Measurements from ENCODE around the gene HNF1A. TPM values are rescaled to one million over a fixed set of nuclear protein-coding genes. Genes with fewer than 3 reads are reported as not detected.

HNF1A gene
- total and polyA plus RNA-seq, 9 of the 15 experiments (the other 6 are each of a cell fraction or from before 2014, with no cell fraction given) = not detected

GRCh38 chr12:120960657-120961056, 17.7 kb upstream of the HNF1A start:
- no TSS peak for BruUV-seq (replicated peaks)
- no peak for ATAC-seq
- POLR2A ChIA-PET = no interaction called here

More at GRCh38 chr12:120960657-120961056, 17.7 kb upstream of the HNF1A start:
- Histone ChIP-seq H3K27me3 (ENCODE audit: control insufficient read depth in 2 of 2, insufficient read depth in 2 of 2, low read length in 2 of 2) (no peaks in the 10 kb centered on the region), H3K27ac (ENCODE audit: extremely low read depth, low read depth, low read length) (no peak overlapping the region), H3K4me3 (no peak overlapping the region), H4K20me1 (replicated peaks; ENCODE audit: control insufficient read depth, insufficient read depth, low read length) (no peaks in the 10 kb centered on the region), H3K4me1 (replicated peaks in 1 of 2; ENCODE audit: control insufficient read depth in 2 of 2, insufficient read depth in 2 of 2, low read length in 2 of 2) (peaks cover 11 to 22% of the 10 kb centered on the region in 2 experiments; a peak in 4 of 5 replicates), H3K9me1 (ENCODE audit: control insufficient read depth, insufficient read depth, low read length) (no peaks in the 10 kb centered on the region), H3K36me3 (ENCODE audit: control insufficient read depth, insufficient read depth, low read length) (no peaks in the 10 kb centered on the region), H3K4me2 (ENCODE audit: insufficient read depth, low read length) (no peak overlapping the region), H2AFZ (ENCODE audit: low read depth, low read length) (no peak overlapping the region), H3K79me2 (ENCODE audit: control insufficient read depth, insufficient read depth, low read length) (no peaks in the 10 kb centered on the region), H3K9ac (ENCODE audit: insufficient read depth in 1 of 2, low read depth in 2 of 2, low read length in 2 of 2) (no peak overlapping the region), H3K9me3 (replicated peaks; ENCODE audit: control insufficient read depth, insufficient read depth, low read depth, low read length) (no peaks in the 10 kb centered on the region)
- no peak for FAIRE-seq
- DNase-seq (ENCODE audit: extremely low read depth in 1 of 4, low spot score in 3 of 4) = no peak
- no peak for TF ChIP-seq PURB (CRISPR knock-in tag; IDR thresholded peaks at IDR 0.05; ENCODE audit: low read depth)
- TF ChIP-seq ZBTB26 (CRISPR knock-in tag; IDR thresholded peaks at IDR 0.05) = no peak
- TF ChIP-seq HBP1 (CRISPR knock-in tag; IDR thresholded peaks at IDR 0.05) = no peak
- TF ChIP-seq FOXP1 (CRISPR knock-in tag; IDR thresholded peaks at IDR 0.05) = no peak
- no peak for TF ChIP-seq PML (IDR thresholded peaks at IDR 0.05; ENCODE audit: low read length)
- TF ChIP-seq POLR2H (tag; IDR thresholded peaks at IDR 0.05; ENCODE audit: low read depth) = no peak
- no peak for TF ChIP-seq CREB3L1 (IDR thresholded peaks at IDR 0.05; ENCODE audit: borderline replicate concordance, low read depth)
- no peak for TF ChIP-seq CCAR2 (IDR thresholded peaks at IDR 0.05; ENCODE audit: low read depth, low read length)
- TF ChIP-seq HNRNPH1 (optimal IDR thresholded peaks at IDR 0.05; ENCODE audit: low read depth, low read length) = no peak
- no peak for TF ChIP-seq FOXJ3 (CRISPR knock-in tag; IDR thresholded peaks at IDR 0.05)
- no peak for TF ChIP-seq IRF9 (tag; IDR thresholded peaks at IDR 0.05)
- TF ChIP-seq MAFK (IDR thresholded peaks at IDR 0.05; ENCODE audit: low read length) = no peak
- TF ChIP-seq CXXC5 (CRISPR knock-in tag; IDR thresholded peaks at IDR 0.05) = no peak
- TF ChIP-seq SMARCB1 (IDR thresholded peaks at IDR 0.05; ENCODE audit: insufficient read length, low read depth) = no peak
- TF ChIP-seq ZNF212 (CRISPR knock-in tag; IDR thresholded peaks at IDR 0.05) = no peak
- no peak for TF ChIP-seq ZNF165 (CRISPR knock-in tag; IDR thresholded peaks at IDR 0.05; ENCODE audit: borderline replicate concordance)
- TF ChIP-seq HES1 (IDR thresholded peaks at IDR 0.05; ENCODE audit: low read depth) = no peak
- TF ChIP-seq TAF1 (IDR thresholded peaks at IDR 0.05; ENCODE audit: control insufficient read depth, extremely low read depth, insufficient read depth, low read length, severe bottlenecking) = no peak
- in situ Hi-C loops (cut with MboI) (no loop called here), intact Hi-C loops (cut with micrococcal nuclease) (no loop called here)
- CTCF ChIA-PET (ENCODE audit: low intra/inter-chr PET ratio) = no interaction called here
- WGBS (ENCODE audit: insufficient coverage, low coverage, missing lambda C conversion rate) = 78% methylated on average over 7 of the region's 7 CpGs

All from K562 (cell line).